GM12878 (cell line): ENCODE measurements around the gene UBE2E3. TPM values are rescaled to one million over a fixed set of nuclear protein-coding genes. Genes with fewer than 3 reads are reported as not detected.
A peak's percentile ranks its signal among the peaks of the same experiment; 100 is the strongest.

Experiments
- ATAC-seq: fragments of 200-7000 bp; cut with Tn5 transposase; 3 replicates; pipeline ENCODE4 v1.9.1; 2020; ENCODE audit warnings: mild to moderate bottlenecking, moderate library complexity
- BruUV-seq: library from RNA; stranded (reverse); fragments of 400-500 nt; replicated peaks from 2 replicates; lab custom pipeline; 2021; lab: Mats Ljungman, UMichigan
- CTCF ChIA-PET: fragments of 300-600 bp; sonication (Branson Sonifier 250); formaldehyde crosslinking; extraction: SDS; loops from one replicate; lab custom pipeline; 2021; ENCODE audit warnings: inconsistent platforms; lab: Yijun Ruan, JAX
- POLR2A ChIA-PET: fragments of 350-600 bp; formaldehyde crosslinking; extraction: SDS; loops from one replicate; lab custom pipeline; 2021; ENCODE audit warnings: inconsistent platforms; lab: Charles Lee
- RAD21 ChIA-PET: fragments of 300-600 bp; sonication (Branson Sonifier 250); formaldehyde crosslinking; loops from one replicate; lab custom pipeline; 2023; ENCODE audit warnings: antibody characterized with exemption; ENCODE audit not compliant: unreplicated experiment; lab: Charles Lee
- SMC1A ChIA-PET: fragments of 300-600 bp; sonication (Branson Sonifier 250); formaldehyde crosslinking; loops from one replicate; lab custom pipeline; 2023; ENCODE audit not compliant: unreplicated experiment, uncharacterized antibody; lab: Charles Lee
- DNase-seq: peaks from one replicate; pipeline ENCODE4 v3.0.0-alpha.2; 2011; ENCODE audit warnings: low read depth, low spot score
- FAIRE-seq: peaks from 3 replicates; lab custom pipeline; 2011; peaks lifted over from hg19 to GRCh38; lab: Jason Lieb, UNC
- H2AFZ ChIP-seq: 2 replicates; pipeline ENCODE4 v1.6.0; 2011; ENCODE audit warnings: low read depth, low read length, control low read depth; ENCODE audit not compliant: control insufficient read depth
- H3K27ac ChIP-seq: 2 replicates; pipeline ENCODE4 v1.5.1; 2011; ENCODE audit warnings: control low read depth; ENCODE audit not compliant: control insufficient read depth, insufficient read depth
- H3K27me3 ChIP-seq, 2 experiments: replicated peaks in 1 of 2; 2 replicates each; pipeline versions ENCODE4 v1.6.0 to v1.6.1; 2011; ENCODE audit warnings: low read length in 1 of 2; ENCODE audit not compliant: control insufficient read depth in 2 of 2, insufficient read depth in 2 of 2
- H3K36me3 ChIP-seq, 2 experiments: 2 replicates each; pipeline ENCODE4 v1.5.1; 2011; ENCODE audit warnings: low read length in 1 of 2; ENCODE audit not compliant: control insufficient read depth in 2 of 2, insufficient read depth in 2 of 2
- H3K4me1 ChIP-seq: 2 replicates; pipeline ENCODE4 v1.6.1; 2011; ENCODE audit warnings: mild to moderate bottlenecking, low read length, moderate library complexity, mixed read lengths; ENCODE audit not compliant: control insufficient read depth, insufficient read depth
- H3K4me2 ChIP-seq: 2 replicates; pipeline ENCODE4 v1.6.0; 2011; ENCODE audit warnings: control low read depth; ENCODE audit not compliant: control insufficient read depth, insufficient read depth
- H3K4me3 ChIP-seq: fragments of 200-600 bp; sonication (generic); 2 replicates; pipeline ENCODE4 v1.5.1; 2016
- H3K79me2 ChIP-seq: 2 replicates; pipeline ENCODE4 v1.6.0; 2011; ENCODE audit warnings: low read length; ENCODE audit not compliant: control insufficient read depth, insufficient read depth
- H3K9ac ChIP-seq: 2 replicates; pipeline ENCODE4 v1.8.0; 2011; ENCODE audit warnings: low read length, control low read depth, mixed read lengths; ENCODE audit not compliant: control insufficient read depth, insufficient read depth
- H3K9me3 ChIP-seq: replicated peaks from 3 replicates; pipeline ENCODE4 v1.5.1; 2011; ENCODE audit warnings: mild to moderate bottlenecking, low read length; ENCODE audit not compliant: control insufficient read depth, insufficient read depth
- H4K20me1 ChIP-seq: 2 replicates; pipeline ENCODE4 v1.6.0; 2011; ENCODE audit not compliant: control insufficient read depth, insufficient read depth
- FOS ChIP-seq: IDR thresholded peaks from 3 replicates; pipeline ENCODE4 v1.6.1; 2011; ENCODE audit warnings: borderline replicate concordance; ENCODE audit not compliant: insufficient read length; ENCODE audit errors: extremely low read depth
- HDAC2 ChIP-seq: fragments of 200-600 bp; sonication (generic); IDR thresholded peaks from 2 replicates; pipeline ENCODE4 v1.6.1; 2017
- SMAD1 ChIP-seq: fragments of 450-650 bp; IDR thresholded peaks from 2 replicates; pipeline ENCODE4 v1.6.1; 2018; ENCODE audit warnings: mild to moderate bottlenecking, low read depth; ENCODE audit not compliant: partially characterized antibody
- SP1 ChIP-seq: IDR thresholded peaks from one replicate; pipeline ENCODE4 v1.6.1; 2011; ENCODE audit warnings: low read depth, low read length
- STAT3 ChIP-seq: IDR thresholded peaks from 2 replicates; pipeline ENCODE4 v1.6.1; 2011; ENCODE audit warnings: low read depth, low read length, improper control_type of control experiment
- ZNF207 ChIP-seq: fragments of 450-650 bp; IDR thresholded peaks from 2 replicates; pipeline ENCODE4 v1.6.1; 2014; ENCODE audit warnings: antibody characterized with exemption, mild to moderate bottlenecking, borderline replicate concordance
- ZZZ3 ChIP-seq: IDR thresholded peaks from 2 replicates; pipeline ENCODE4 v1.6.1; 2011; ENCODE audit warnings: low read depth; ENCODE audit not compliant: control insufficient read depth, insufficient read length
- in situ Hi-C: fragments of 300-500 bp; cut with MboI; formaldehyde crosslinking; loops from 9 replicates; pipeline ENCODE4 v1.14.3; 2018; ENCODE audit warnings: mixed read lengths
- intact Hi-C: fragments of 100-400 bp; cut with micrococcal nuclease; formaldehyde crosslinking; loops from one replicate; pipeline ENCODE4 v1.14.2; 2022; ENCODE audit not compliant: unreplicated experiment
- polyA plus RNA-seq, 11 experiments: library from polyadenylated mRNA; depleted of rRNA in 4 of 11; unstranded in 6 of 11; stranded (reverse) in 5 of 11; fragments of >200 nt; fragmentation: Nextera tagmentation in 4 of 11; fragmentation: Illumina TruSeq in 1 of 11; extraction: Ambion mirVana in 4 of 11; extraction: Trizol in 1 of 11; gene quantifications; 1 replicate in 1 of 11; 2 replicates in 10 of 11; pipeline versions ENCODE4 v1.2.1 to v1.2.3, GENCODE V29; 2011 to 2016; ENCODE audit warnings: inconsistent platforms in 2 of 11, missing spikeins in 2 of 11, low read depth in 1 of 11
- total RNA-seq, 4 experiments: library from RNA; depleted of rRNA in 3 of 4; stranded (reverse); fragments of >200 nt in 3 of 4; fragmentation: Illumina TruSeq in 1 of 4; extraction: Trizol in 1 of 4; gene quantifications; 2 replicates each; pipeline versions ENCODE4 v1.2.1 to v1.2.3, GENCODE V29; 2013 to 2021
- TF ChIP-seq, protein P1 (sequence below): fragments of 450-650 bp; conservative IDR thresholded peaks from 2 replicates; pipeline ENCODE4 v1.6.1; 2017; ENCODE audit warnings: mild to moderate bottlenecking, moderate library complexity

Gene UBE2E3
- total and polyA plus RNA-seq, 10 of the 15 experiments (the other 5 are each of a cell fraction or from before 2014, with no cell fraction given), result 14.9 to 50.0 (median 26.2) TPM

DNA sequence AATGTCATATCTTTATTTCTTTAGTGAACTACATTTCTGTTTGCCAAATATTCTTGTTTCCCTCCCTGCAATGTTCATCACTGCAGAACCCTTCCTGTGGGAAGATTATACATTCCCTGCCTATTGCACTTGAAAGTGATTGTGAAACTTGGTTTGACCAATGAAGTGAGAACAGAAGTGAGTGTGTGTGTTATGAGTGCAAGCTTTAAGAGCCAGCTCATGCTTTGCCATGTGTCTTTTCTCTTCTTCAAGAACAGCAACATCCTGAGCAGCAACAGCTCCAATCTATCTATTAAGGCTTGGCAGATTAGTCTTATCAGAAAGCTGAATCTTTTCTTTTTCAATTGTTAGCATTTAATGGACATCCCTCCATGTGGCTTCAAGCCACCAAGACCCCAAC is 42.0 kb upstream of the UBE2E3 start:
- Histone ChIP-seq H3K79me2 (no peaks in the 10 kb centered on the region), H3K4me3 (no peak overlapping the region), H3K27ac (no peak overlapping the region), H4K20me1 (no peaks in the 10 kb centered on the region), H3K9me3 (peaks cover 6% of the 10 kb centered on the region), H3K4me2 (no peak overlapping the region), H3K9ac (no peak overlapping the region), H3K4me1 (0 out of 2 replicates have a peak, but pooled peaks cover 3% of the 10 kb centered on the region), H3K36me3 (no peaks in the 10 kb centered on the region), H3K27me3 (no peaks in the 10 kb centered on the region), H2AFZ (no peak overlapping the region)
- TF ChIP-seq HDAC2, result no peak
- no peak for TF ChIP-seq ZZZ3
- no peak for TF ChIP-seq SP1
- TF ChIP-seq ZNF207, result no peak
- no peak for TF ChIP-seq FOS
- no peak for TF ChIP-seq STAT3
- no peak for TF ChIP-seq SMAD1
- TF ChIP-seq, protein P1, sequence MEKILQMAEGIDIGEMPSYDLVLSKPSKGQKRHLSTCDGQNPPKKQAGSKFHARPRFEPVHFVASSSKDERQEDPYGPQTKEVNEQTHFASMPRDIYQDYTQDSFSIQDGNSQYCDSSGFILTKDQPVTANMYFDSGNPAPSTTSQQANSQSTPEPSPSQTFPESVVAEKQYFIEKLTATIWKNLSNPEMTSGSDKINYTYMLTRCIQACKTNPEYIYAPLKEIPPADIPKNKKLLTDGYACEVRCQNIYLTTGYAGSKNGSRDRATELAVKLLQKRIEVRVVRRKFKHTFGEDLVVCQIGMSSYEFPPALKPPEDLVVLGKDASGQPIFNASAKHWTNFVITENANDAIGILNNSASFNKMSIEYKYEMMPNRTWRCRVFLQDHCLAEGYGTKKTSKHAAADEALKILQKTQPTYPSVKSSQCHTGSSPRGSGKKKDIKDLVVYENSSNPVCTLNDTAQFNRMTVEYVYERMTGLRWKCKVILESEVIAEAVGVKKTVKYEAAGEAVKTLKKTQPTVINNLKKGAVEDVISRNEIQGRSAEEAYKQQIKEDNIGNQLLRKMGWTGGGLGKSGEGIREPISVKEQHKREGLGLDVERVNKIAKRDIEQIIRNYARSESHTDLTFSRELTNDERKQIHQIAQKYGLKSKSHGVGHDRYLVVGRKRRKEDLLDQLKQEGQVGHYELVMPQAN, result no peak
- no peak for DNase-seq
- ChIA-PET RAD21 (interaction anchor here (1.2 to 1.5 kb wide), 2 partner anchors 10 to 120 kb away, joined by 3 to 4 read pairs; no protein-coding TSS in a partner anchor), SMC1A (interaction anchor here (0.8 to 1.6 kb wide), 3 partner anchors 12 to 46 kb away, joined by 3 to 6 read pairs (median 3); no protein-coding TSS in a partner anchor), POLR2A (interaction anchor here (0.6 to 0.8 kb wide), 2 partner anchors 18 to 45 kb away, joined by 3 read pairs; no protein-coding TSS in a partner anchor), CTCF (interaction anchor here (1.1 kb wide), 2 partner anchors 16 to 42 kb away, joined by 3 to 4 read pairs; partner anchors contain the start of gene UBE2E3)
- peak; percentile 50 for ATAC-seq
- FAIRE-seq, result no peak
- intact Hi-C loops, result no loop called here
- in situ Hi-C loops, result no loop called here
- BruUV-seq, result no TSS peak
